HG03025 (cell line): ENCODE results near the gene PER1.
"Not testable (repeated sequence)": the region's sequence is repeated elsewhere in the genome, so short reads cannot be mapped to it uniquely, and the experiment has no call there.

Experiments
- ATAC-seq: cut with Tn5 transposase; IDR thresholded peaks from one replicate; pipeline ENCODE4 v1.9.1; 2021; ENCODE audit warnings: mild to moderate bottlenecking, moderate library complexity; ENCODE audit not compliant: unreplicated experiment, low FRiP score

The PER1 gene

DNA sequence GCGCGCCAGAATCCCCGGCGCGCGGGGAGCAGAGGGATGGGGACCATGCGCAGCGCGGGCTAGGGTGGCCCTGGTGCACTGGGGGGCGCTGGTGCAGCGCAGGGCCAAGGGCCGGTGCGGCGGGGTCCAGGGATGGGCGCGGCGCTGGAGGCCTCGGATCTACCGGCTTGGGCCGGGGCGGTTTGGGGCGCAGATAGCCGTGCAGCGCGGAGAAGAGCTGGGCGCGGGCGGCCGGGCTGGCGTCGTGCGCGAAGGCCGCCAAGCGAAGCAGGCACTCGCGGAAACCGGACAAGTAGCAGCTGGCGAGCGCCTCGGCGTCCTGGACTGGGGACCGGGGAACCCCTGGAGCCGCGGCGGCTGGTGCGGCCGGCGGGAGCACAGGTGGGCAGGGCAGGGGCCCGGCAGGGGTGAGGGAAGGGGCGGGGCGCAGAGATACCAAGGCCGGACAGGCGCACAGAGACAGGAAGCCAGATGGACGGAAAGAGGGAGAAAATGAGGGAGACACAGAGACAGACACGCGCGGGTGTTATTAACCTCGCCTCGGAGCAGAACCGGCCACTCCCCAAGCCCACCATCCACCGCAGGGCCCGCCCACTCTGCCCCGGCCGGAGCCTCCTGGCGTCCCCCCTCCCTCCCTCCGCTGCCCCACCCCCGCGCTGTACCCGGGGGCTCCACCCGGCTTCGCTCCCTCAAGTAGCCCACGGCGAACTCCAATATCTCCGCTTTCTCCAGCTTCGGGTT lies 30.4 kb downstream of the PER1 start:
- no peak for ATAC-seq

DNA sequence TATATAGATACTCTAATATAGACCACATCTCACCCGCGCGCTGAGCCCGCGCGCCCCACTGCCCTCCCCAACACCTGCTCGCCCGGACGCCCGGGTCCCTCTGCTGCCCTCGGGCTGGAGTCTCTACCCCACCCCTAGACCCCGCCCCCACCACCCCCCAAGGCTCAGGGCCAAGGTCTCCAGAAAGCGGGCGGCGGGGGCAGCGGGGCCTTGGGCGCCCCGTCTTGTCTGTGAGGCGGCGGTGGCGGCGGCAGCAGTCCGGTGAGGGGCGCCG lies 30.9 kb downstream of the PER1 start:
- ATAC-seq, result no peak

DNA sequence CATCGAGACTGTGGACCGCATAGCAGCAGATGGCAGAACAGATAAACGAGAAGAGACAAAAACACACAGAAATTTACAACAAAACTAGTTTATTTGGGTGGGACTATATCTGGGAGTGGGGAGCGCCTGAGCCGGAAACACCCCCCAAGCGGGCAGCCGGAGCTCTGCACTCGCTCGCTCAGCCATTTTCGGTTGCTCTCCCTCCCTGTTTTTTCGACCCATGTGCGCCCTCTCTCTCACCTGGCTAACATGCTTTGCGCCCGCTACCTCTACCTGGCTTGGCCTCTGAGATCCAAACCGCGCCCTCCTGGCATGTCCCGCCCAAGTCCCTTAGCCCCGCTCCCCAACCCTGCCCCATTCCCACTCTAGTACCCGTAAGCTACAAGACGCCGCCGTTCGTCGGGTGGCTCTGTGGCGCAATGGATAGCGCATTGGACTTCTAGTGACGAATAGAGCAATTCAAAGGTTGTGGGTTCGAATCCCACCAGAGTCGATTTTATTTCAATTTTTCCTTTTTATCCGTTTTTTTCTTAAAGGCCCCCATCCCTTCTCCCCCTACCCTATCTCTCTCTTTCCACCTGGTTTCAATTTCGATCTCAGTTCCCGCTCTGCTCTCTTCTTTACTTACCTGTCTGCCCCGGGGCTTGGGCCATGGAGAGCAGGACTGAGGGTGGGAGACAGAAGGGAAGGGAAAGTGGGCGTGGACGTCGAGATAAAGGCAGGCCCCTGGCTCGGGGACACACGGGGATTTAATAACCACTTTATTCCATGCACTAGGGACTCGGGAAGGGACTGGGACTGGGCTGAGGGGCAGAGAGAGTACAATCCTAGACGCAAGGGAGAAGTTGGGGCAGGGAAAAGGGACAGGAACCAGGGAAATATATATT lies 31.4 kb downstream of the PER1 start:
- no peak for ATAC-seq

- ATAC-seq, result peak; percentile 25
These were observed 32.4 kb downstream of the PER1 start for GRCh38 chr17:8119581-8120519.

- peak; percentile 33 for ATAC-seq
These were observed 33.2 kb downstream of the PER1 start for GRCh38 chr17:8118769-8119580.

- no peak for ATAC-seq
These were observed 34.0 kb downstream of the PER1 start, which contains the start of gene ALOXE3 for GRCh38 chr17:8117980-8118768. ALOXE3 (minus strand) TSS chr17:8118514; CDS start chr17:8117990, 524 bp downstream.

DNA sequence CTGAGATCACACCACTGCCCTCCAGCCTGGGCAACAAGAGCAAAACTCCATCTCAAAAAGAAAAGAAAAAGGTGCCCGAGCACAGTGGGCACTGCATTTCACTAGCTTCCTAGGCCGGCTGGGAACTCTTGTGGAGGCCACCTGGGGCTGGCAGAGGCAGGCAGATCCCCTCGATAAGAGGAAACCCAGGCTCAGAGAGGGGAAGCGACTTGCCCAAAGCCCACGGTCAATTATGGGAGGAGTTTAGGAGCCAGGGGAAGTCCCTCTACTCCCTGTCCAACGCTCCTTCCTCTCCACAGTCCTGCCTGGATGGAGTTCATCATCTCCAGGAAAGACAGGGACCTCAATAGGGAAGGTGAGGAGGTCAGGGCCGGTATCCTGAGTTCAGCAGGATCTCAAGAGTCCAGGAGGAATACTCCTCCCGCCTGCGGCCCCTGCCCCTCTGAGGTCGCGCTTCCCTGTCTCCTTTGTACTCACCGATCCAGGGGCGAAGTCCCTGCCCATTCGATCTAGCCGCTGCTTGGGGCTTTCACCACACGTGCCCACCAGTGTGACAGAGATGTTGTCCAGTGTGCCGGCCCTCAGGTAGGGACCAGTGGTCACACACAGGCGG lies 34.7 kb downstream of the PER1 start:
- ATAC-seq, result no peak

DNA sequence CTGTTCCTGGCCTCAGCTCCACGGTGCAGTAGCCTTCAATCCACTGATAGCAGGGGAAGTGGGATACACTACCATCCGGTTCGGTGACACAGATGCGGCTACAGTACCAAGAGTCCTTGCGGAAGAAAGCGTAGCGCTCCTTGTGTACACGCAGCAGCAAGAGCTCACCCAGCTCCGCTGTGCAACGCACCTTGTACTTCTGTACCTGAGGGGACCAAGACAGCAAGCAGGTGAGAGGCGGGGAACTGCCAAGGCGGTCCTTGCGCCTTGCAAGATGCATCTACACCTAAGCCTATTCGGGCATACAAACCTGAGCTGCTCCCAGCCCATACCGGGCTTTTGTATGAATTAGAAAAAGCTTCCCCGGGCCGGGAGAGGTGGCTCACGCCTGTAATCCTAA lies 35.4 kb downstream of the PER1 start:
- ATAC-seq, result no peak

DNA sequence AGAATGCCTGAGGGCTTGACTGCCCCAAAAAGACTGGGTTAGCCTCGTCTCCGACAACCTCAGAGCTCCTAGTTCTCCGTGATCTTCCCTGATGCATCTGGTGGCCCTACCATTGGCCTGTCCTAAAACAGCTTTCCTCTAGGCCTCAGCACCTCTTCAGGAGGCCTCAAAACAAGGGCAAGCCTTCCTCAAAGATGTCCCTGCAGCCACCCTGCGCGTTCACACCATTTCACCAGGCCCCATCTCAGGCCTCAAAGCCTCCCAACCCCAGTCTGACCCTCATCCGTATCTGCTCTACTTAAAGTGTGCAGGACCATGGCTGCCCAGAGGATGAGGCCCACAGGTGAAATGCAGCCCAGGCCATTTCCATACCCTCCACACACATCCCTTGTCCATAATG lies 41.3 kb downstream of the PER1 start:
- no peak for ATAC-seq

DNA sequence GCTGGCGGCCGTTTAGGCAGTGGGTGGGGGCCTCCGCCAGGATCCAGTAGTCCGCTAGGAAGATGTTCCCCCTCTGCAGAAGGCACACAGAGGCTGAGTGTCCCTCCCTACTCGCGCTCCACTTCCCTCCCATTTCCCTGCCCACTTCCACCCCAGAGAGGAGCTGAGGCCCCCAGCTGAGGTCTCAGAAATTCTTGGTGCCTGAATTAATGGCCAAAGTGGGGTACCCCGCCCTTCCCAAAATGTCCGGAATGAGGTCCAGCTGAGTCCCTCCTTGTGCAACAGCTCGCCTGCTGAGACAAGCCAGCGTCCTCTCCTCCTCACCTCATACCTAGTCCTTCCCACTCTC lies 41.8 kb downstream of the PER1 start:
- ATAC-seq, result no peak

DNA sequence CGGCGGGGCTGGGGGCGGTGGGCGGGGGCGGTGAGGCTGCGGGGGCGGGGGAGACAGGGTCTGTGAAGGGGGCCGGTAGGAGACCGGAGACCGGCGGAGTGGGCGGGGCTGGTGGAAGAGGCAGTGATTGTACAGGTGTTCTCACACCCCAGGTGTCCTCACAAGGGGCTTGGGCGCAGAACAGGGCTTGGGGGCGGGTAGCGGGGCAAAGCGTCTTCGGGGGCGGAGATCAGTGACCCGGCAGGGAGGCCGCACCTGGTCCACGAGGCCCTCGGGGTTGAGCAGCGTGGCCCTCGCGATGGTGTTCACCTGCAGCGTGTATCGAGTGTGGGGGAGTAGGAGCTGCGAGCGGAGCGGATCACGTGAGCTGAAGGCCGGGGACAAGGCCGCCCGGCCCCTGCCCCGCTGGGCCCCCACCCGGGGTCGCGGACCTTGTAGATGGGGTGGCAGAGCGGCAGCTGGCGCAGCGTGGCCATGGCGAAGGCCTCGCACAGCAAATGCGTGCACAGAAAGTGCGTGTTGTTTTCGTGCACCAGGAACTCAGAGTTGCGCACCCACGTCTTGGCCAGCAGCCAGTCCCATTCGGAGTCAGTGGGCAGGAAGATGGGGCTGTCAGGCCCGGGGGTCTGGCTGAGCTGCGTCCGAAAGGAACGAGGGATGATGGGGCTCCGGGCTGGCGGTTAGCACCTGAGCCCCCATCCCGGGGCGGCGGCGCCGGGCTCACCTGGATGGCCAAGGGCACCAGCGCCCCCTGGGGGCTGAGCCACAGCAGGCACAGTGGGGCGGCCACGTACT lies 42.3 kb downstream of the PER1 start:
- ATAC-seq, result no peak

GRCh38 chr17:8108972-8109660 lies 43.1 kb downstream of the PER1 start:
- ATAC-seq, result no peak

- ATAC-seq, result not testable (repeated sequence)
These were observed 45.2 kb downstream of the PER1 start for GRCh38 chr17:8106980-8107379.

- ATAC-seq, result no peak
These were observed 46.2 kb downstream of the PER1 start for GRCh38 chr17:8105957-8106398.

- no peak for ATAC-seq
These were observed 47.3 kb downstream of the PER1 start for GRCh38 chr17:8104911-8105310.

- no peak for ATAC-seq
These were observed 48.7 kb downstream of the PER1 start for GRCh38 chr17:8103549-8103948.

DNA sequence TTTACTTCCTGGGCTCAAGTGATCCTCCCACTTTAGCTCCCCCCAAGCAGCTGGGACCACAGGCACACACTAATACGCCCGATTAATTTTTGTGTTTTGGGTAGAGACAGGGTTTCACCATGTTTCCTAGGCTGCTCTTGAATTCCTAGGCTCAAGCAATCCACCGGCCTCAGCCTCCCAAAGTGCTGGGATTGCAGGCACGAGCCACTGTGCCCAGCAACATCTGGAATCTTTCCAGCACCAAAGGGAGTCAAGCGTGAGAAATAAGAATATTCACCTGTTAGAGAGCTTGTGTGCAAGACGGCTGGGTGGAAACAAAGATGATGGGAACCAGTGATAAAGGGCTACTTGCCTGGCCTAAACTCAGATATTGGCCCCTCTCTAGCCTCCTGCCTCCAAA lies 50.5 kb downstream of the PER1 start:
- ATAC-seq, result no peak
